Measurements from ENCODE around the gene ADARB1.

ADARB1 gene

DNA sequence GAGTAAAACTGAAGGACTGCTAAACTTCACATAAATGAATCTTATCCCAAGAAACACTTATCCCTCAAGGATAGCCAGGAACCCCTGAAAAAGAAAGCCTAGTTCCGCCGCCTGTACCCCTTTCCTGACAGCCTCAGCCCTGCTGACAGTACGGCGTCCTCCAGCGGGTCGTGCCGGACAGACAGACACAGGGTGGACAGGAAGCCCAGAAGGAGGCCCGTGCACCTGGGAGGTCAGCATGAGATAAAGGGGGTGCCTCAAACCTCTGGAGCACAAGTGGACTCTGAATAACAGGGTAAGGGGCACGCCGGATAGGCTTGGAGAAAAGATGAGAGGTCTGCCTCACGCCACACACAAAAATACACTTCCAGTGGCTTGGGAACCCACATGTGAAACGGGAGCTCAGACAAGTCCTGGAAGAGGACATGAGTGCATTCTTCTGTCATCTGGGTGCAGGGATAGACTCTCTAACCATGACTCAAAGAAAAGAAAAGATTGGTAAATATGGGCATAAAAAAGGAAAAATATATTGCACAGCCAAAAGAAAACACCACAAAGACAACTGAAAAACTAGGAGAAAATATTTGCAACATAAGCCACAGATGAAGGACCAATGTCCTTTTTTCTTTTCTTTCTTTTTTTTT lies 17.3 kb upstream of the ADARB1 start:
- no peak for DNase-seq

DNA sequence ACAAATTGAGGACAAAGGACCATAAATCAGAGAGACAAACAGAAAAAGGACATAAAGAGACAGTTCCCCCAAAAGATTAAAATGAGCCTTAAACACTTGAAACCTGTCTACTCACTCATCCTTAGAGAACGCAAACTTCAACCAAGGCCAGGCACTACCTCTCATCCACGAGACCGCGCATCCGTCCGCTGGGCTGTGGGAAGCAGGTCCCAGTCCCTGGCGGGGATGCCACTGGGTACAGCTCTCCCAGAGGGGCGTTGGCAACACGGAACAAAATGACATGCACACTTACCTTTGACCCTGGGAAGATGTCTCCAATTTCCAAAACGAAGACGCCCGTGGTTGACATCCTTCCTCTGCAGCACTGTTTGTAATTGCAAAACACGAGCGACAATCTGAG lies 16.5 kb upstream of the ADARB1 start:
- no peak for DNase-seq

DNA sequence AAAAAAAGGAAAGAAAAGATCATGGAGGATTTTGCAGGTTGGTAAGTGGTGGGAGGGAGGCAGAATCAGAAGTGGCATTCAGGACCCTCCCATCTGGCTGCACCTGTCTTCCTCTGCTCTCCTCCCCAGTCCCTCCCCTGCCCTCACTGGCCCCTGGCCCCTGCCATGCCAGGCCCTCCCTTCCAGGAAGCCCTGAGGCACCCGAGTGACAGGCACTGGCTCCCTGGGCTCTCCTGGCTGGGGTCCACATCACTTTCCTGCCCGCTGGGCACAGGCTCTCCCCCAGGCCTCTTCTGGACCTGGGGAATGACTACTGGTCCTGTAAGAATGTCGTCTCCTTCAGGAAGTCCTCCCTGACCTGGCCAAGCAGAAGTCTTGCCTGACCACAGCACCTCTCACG lies 15.3 kb upstream of the ADARB1 start:
- DNase-seq, result no peak

DNA sequence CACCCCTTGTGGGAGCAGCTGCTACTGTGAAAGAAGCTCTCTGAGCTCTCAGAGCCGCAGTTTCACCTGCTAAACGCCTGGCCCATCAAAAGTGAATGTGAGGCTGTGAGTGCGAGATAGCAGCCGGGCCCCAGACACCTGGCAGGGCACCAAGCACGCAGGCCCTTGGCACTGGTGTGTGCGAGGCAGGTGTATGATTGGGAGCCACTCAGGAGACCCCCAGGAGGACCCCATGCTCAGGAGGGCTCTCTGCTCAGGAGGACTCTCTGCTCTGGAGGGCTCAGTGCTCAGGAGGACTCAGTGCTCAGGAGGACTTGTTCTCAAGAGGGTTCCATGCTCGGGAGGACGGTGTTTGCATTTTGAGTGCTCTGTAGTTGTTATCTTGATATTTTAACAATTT lies 14.3 kb upstream of the ADARB1 start:
- no peak for DNase-seq

DNA sequence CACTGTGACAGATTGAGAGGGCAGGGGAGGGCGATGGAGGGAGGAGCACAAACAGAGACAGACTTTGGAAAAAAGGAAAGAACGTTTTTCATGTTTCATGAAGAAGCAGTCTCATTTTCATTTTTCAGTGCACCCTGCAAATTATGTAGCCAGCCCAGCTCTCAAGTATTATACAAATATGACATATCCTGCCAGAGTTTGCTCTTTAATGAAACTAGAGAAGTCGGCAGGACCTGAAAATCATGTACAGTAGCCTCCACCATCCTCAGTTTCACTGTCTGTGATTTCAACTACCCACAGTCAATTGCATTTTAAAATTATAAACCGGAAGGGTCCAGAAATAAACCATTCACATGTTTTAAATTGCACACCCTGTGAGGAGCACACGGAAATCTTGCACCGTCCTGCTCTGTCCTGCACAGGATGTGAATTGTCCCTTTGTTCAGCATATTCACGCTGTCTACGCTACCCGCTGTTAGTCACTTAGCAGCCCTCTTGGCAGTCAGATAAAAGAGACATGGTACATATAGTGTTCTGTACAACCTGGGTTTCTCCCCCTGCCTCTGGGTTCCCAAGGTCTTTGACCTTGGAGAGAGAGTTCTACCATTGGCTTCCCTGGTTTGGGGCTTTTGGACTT lies 13.6 kb upstream of the ADARB1 start:
- DNase-seq, result no peak

DNA sequence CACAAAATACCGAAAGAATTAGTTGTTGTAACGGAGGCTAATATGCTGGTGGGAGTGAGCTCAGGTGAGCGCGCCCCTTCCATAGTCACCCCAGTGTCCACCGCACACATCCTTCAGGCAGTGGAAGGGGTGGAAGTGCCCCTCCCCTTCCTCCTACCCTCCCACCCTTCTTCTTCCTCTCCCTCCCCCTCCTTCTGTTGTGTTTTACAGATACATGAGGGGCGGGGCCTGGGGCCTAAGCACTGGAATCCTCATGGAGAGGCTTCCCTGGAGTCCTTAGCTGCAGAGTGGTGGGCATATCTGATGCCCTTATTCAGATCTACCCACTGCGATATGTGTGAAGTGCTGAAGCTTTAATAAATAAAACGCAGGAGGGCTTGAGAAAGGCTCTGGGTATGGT lies 10.3 kb upstream of the ADARB1 start:
- no peak for DNase-seq

DNA sequence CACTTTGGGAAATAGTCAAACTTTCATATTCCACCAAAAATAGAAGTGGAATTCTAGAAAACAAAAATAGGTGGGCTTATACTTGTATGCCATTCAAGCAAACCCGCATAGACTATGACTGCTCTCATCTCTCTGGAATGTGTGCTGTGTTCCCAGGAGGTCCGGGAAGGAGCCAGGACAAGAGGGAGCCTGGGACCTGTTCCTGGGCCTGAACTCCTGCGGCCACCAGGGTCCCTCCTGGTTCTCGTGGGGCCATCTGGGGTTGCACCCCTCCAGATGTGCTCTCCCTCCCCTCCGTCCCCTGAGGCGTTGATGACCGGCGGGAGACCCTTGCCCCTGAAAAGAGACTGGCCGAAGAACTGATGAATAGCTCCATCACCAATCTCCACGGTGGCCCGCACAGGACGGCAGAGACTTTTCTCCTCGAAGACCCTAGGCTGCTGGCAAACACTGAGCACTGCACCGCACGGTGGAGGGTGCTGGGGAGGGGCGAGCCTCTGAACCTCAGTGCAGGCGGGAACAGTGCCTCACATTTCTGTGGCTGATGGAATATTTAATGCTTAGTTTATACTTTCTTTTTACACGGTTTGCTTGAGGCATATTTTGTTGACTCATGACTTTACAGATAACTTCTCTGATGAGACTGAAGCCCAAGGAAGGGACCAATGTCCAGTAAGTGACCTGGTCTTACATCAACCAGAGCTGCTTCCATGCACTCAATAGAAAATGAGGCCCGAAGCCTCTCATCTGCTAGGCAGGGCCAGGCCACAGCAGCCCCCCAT lies 9.6 kb upstream of the ADARB1 start:
- no peak for DNase-seq

DNA sequence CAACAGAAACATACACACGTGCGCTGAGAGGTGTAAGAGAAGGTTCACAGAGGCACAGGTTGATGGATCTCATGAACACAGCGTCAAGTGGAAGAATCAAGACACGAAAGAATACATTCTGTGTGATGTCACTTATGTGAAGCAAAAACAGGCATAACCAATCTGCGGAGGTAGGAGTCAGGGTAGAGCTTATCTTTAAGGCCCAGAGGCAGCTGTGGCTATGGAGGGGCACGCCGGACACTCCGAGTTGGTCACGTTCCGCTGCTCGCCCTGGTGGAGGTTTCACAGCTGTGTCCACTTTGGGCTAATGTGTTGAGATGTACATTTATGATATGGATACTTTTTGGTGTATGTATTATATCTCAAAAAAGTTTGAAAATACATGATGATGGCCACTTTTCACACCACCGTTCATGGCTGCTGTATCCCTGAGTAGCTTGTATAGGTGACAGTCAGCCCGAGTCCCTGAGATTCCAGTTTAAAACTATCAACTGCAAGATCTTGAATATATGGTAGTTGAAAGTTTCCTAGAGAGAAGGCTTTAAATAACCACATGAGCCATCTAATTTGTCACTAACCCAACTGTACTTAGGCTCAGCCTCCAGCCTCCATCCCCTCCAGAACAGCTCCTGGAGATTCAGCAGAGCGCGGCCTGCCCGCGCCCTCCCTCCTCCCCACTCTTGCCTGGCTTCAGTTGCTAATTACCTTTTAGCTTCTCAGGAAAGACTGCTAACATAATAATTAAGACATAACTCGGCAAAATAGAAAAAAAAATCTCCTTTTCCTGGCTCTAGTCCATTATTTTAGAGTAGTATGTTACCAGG lies 6.7 kb upstream of the ADARB1 start:
- no peak for DNase-seq

DNA sequence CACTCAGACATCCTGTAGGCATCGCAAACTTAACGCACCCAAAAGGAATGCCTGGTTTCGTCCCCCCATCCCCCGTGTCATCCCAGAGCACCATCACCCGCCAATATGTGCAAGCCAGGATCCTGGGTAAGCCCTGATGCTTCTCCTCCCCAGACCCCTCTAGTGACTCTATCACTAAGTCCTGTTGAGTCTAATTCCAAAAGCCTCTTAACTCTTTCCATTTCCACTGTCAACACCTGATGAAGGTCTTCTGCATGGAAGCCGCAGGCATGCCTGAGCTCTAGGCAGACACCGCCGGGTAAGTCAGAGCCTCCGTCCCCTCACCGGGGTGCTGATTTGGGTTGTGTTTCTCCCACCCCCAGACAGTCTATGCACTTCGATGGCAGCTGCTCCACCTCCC lies 5.3 kb upstream of the ADARB1 start:
- no peak for DNase-seq

DNA sequence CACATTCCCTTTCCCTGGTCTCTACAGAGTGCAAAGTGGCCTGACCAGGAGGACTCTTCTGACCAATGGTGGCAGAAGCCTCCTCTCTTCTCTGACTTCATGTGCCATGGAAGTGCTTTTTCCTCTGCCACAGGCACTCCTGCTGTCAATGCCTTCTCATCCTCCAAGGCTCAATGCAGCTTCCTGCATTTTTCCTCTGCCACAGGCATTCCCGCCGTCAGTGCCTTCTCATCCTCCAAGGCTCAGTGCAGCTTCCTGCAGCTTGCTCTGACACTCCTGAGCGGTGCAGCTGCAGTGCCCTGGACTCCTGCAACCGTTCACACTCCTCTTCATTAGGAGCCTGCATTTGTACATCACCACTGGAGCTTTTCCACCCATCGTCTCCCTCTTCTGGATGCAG lies 4.7 kb upstream of the ADARB1 start:
- DNase-seq, result no peak

DNA sequence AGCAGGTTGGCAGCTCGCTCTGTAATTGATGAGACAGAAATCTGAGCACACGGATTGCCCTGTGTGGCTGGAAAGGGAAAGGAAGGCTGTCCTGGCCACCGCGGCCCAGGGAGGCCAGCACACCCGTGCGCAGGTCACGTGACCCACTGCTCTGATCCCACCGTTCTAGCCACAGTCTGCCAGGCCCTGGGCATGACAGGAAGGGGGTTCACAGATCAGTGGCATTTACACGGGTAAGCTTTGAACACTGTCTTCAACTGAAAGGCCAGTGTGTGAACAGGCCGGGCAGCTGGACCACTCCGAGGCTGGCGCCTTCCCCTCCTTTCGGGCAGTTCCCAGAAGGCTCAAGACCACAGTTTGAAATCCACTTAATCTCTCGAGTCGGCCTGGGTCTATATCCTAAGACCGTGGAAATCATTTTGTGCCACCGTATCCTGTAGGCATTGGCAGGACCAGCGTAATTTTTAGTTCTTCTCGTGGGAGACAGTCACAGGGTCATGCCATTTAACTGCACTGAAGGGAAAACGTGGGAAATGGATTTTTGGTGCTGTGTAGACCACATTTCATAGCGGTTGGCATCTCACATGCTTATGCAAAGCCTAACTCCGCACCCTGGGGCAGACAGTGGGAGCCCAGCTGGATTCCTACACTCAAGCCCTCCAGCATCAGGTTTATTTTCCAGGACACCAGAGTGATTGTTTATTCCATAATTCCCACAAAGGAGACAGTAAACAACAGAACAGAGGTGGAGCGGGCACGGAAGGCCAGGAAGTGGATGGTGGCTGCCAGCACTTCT lies 3.1 kb upstream of the ADARB1 start:
- DNase-seq, result no peak

DNA sequence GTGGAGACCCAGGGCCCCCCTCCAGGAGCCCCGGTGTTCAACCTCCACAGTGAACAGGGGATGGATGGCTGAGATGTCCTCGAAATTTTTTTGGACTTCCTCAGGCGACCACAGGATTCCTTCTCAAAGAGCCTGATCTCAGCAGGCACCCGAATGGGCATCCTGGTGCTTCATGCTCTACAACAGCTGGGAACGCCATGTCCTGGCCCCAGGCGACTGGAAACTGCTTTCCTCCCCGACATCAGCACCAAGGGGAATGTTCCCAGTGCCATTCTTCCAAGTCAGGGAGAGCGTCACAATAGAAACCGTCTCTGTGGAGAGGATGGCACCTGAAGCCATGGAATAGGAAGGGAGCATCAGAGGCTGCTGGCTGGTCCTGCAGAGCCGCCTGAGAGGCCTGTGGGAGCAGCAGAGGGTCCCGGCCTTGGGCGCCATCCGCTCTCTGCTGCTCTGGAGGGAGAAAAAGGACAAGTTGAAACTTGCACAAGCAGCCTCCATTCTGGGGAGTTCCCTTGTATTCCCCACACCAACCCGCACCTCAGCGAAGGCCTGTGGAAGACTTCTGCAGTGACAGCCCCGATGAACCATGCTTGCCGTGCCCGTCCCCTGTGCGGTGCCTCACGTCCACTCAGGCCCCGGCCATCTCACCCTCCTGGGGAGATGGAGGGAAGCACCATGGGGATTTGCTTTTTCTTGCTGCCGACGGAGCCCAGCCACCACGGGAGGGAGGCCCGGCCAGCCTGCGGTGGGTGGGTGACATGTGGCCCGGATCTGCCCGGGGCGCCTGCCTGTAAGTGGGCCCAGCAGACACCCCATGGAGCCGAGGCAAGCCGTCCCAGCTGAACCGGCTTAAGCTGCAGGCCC lies 2.3 kb upstream of the ADARB1 start:
- no peak for DNase-seq

DNA sequence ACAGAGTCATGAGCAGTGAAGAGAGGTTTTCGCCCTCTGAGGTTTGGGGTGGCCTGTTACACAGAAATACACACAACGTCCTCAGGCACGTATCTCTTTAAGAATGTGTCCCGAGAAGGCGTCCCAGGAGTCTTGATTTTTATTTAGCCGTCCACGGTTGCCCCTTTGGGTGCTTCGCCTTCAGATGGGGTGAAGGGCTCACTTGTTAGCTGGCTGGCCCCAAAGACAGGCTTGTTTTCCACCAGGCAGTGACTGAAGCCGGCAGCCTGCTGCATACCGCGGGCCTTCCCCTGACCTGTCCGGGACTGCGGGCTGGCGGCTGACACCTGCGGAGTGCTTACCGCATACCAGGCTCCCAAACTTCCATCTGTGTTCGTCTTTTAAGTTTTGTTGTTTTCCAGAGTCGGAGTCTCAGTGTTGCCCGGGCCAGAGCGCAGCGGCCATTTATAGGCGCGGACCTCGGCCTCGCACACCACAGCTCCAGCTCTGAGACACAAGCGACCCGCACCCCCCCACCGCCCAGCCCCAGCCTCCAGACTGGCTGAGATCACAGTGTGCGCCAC lies 1.6 kb upstream of the ADARB1 start:
- no peak for DNase-seq

DNA sequence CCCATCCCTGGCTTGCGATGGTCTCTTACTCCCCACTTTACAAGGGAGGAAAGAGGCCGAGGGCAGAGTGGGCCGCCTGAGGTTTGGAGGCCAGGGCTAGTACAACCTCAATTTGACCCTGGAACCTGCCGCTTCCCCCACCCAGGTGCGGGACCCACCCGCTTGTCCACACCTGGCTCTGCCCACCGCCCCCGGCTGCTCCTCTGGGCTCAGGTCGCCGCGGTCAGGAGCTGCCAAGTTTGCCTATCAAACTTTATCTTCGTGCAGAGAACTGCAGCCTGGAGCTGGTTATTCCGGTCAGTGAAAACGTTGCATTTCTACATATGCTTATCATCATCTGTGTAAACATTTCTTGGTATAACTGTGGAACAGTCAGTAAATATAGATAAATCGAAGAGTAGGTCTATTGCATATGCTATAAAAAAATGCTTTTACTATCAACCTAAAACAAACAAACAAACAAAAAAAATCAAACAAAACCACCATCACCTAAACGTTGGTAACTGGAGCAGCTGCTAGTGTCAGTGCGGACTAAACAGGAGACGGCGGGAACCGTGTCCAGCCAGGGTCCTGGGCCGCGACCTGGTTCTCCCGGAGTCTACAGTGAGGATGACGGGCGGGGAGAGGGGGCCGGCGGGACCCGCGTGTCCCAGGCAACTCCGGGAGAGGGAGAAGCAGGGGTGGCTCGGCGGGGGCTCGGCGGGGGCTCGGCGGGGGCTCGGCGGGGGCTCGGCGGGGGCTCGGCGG lies 906 bp upstream of the ADARB1 start:
- peak; percentile 15 for DNase-seq

DNA sequence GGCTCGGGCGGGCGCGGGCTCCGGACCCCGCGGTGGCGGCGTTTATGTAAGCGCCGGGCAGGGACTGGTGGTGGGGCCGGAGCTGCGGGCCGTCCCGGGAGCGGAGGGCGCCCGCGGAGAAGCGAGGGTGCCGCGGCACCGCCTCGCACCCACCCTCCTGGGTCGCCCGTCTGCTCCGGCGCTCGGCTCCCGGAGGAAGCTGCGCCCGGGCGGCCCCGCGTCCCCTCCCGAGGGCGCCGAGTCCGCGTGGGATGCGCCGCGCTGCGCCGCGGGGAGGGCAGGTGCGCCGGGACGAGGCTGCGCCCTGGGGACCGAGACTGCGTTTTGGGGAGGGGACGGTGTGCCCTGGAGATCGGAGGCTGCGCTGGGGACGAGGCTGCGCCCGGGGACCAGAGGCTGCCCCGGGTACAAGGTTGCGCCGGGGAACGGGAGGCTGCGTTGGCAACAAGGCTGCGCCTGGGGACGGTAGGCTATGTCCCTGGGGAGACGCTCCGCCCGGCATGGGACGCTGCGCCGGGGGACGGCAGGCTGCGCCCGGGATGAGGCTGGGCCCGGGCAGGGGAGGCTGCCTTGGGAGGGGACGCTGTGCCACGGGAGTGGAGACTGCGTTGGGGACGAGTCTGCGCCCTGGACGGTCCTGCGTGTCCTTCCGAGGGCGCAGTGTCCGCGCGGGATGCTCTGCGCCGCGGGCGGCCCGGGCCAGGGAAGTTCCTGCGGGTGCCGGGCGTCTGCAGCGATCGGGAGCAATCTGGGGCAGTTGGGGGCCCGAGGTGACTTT lies 627 bp downstream of the ADARB1 start:
- DNase-seq, result no peak

DNA sequence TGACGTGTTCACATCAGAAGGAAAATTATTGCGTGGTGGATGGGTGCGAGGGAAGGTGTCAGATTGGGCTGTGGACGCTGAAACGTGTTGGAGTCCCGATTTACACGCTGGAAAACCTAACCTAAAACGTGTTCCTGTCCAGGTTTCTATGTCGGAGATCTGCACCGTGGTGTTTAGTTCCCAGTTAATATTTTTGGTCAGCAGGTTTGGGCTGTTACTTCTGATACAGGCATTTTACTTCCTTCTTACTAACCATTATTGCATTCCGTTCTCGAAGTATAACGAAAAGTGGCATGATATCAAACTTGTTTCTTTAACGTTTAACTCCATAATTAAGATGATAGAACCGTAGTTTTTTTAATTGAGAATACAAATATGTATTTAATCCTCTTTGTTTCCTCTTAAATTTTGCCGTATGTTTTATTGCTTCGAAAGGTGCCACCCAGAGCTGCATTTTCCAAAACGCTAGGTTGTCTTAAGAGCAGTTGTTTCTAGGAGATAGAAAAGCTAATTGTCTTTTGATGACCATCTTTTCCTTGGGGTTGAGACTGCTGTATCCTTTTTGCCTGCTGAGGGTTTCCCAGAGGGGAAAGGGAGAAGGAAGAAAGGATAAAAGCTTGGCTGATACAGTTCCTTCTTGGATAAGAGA lies 1.3 kb downstream of the ADARB1 start:
- DNase-seq, result no peak

DNA sequence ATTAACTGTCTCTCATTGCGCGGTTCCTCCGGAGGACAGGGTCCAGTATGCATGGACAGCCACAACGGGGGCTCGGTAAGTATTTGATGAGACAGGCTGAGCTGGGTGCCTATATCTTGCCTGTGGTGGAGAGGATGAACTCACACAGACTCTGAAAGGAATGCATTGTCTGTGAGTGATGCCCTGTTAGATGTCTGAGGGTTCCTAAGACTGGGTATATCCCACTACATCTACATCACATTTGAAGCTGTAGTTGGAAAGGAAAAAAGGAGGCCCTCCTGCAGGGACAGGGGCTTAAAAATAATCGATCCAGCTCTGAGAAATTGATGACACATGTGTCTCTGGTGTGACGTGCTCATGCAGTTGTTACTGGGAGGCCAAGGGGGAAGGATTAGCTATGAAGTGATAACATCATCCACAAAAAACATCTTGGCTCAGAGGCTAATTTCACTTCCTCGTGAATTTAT lies 1.9 kb downstream of the ADARB1 start:
- no peak for DNase-seq

DNA sequence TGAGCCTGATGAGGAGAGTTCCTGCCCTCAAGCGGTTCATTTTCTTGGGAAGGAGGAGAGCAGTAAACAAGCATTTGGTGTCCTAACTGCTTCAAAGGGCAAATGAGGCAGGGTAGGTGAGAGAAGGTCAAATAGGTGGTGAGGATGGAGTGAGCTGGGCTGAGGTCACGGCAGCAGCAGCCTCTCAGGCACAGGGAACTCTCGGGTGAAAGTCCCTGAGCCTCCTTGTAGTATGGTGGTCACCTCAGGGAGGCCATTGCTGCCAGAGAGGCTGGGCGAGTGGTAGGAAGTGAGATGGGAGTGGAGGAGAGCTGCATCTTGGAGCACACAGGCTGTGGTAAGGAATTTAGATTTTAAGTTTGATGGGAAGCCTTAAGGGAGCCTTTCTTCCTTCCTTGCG lies 4.0 kb downstream of the ADARB1 start:
- DNase-seq, result no peak

DNA sequence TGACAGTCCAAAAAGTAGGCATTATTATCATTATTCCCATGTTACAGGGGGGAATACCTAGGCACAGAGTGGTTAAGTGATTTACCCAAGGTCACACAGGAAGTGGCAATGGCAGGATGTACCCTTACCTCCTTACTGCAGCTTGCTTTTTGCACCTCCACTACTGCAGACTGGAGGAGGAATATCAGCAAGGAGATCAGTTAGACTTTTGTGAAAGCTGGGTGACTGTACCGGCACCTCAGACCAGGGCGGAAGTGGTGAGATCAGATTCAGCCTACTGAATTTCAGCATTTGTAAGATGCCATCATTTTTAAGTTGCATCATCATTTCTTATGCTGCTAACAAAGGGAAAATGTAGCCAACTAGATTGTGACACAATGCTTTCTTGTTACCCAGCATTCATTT lies 4.5 kb downstream of the ADARB1 start:
- DNase-seq, result no peak

Measured in NCI-H2227 treated with DMSO at 0.1 percent for 48 hours (cell line).